Esophagus squamous epithelium (tissue), 5 donors: Measurements from ENCODE around the gene LDAH. TPM values are rescaled to one million over a fixed set of nuclear protein-coding genes. Genes with fewer than 3 reads are reported as not detected.
A peak's percentile ranks its signal among the peaks of the same experiment; 100 is the strongest.

ENCODE experiments used
- DNase-seq: peaks from one replicate; lab custom pipeline; 2025; lab: John Stamatoyannopoulos, UW
- H3K27ac ChIP-seq, 4 donors: fragments of 200-600 bp; sonication (generic); one replicate each; pipeline ENCODE4 v1.5.1; 2016 to 2019; ENCODE audit warnings: mild to moderate bottlenecking in 1 of 4
- H3K27me3 ChIP-seq, 4 donors: fragments of 200-600 bp; sonication (generic); 1 replicate in 3 of 4; 2 replicates in 1 of 4; pipeline versions ENCODE4 v1.5.1 to v1.6.0; 2017 to 2021; ENCODE audit warnings: antibody characterized with exemption in 1 of 4
- H3K36me3 ChIP-seq, 3 donors: fragments of 200-600 bp; sonication (generic); one replicate each; pipeline ENCODE4 v1.5.1; 2016 to 2019
- H3K4me1 ChIP-seq, 3 donors: fragments of 200-600 bp; sonication (generic); one replicate each; pipeline ENCODE4 v1.5.1; 2017 to 2019
- H3K4me3 ChIP-seq, 4 donors: fragments of 200-600 bp; sonication (generic); 1 replicate in 3 of 4; 2 replicates in 1 of 4; pipeline ENCODE4 v1.5.1; 2016 to 2019; ENCODE audit warnings: mild to moderate bottlenecking in 2 of 4, moderate library complexity in 1 of 4
- H3K9me3 ChIP-seq, 3 donors: fragments of 200-600 bp; sonication (generic); one replicate each; pipeline ENCODE4 v1.5.1; 2016 to 2019
- POLR2A ChIP-seq, 4 donors: fragments of 450-650 bp; IDR thresholded peaks; one replicate each; pipeline ENCODE4 v1.6.1; 2017; ENCODE audit warnings: antibody characterized with exemption in 4 of 4, mild to moderate bottlenecking in 4 of 4, moderate library complexity in 3 of 4
- WGBS, 2 donors: methylation state at CpG; one replicate each; pipeline ENCODE4 v1.1.5; 2018; 5-methylcytosine and 5-hydroxymethylcytosine counted together
- intact Hi-C: fragments of 100-400 bp; cut with DNase I; formaldehyde crosslinking; loops from one replicate; pipeline ENCODE4 v1.15.0; 2022
- total RNA-seq, 4 donors: library from RNA; depleted of rRNA; stranded (reverse); fragments of >200 nt; gene quantifications; one replicate each; pipeline ENCODE4 v1.1.0, GENCODE V29; 2016
- TF ChIP-seq, protein P1 (sequence below), 6 experiments: fragments of 450-650 bp in 4 of 6; fragments of 200-600 bp in 2 of 6; sonication (generic) in 2 of 6; IDR thresholded peaks; one replicate each; pipeline ENCODE4 v1.5.1; 2016 to 2019; ENCODE audit warnings: antibody characterized with exemption in 6 of 6, mild to moderate bottlenecking in 4 of 6, moderate library complexity in 4 of 6
- donor health status: DM: yes; HTN: yes; CAD: no.

Gene LDAH
- total RNA-seq, 4 donors from 2014 or later, result 5.8 to 12.4 (median 8.5) TPM

- WGBS, 2 donors, result 2% methylated on average over 12 of the region's 72 CpGs; no CpG with 5 or more reads in 1 of the 2 donors
- peak within 1 kb of the TSS; percentile 77 to 94 (median 88) for H3K4me3 ChIP-seq
- H3K9me3 ChIP-seq, result no peaks in the 10 kb centered on the region
- H3K4me1 ChIP-seq, result peaks cover 23 to 43% (median 26%) of the 10 kb centered on the region in 3 donors
- H3K36me3 ChIP-seq, result peaks cover 0 to 9% (median 0%) of the 10 kb centered on the region in 3 donors
- H3K27me3 ChIP-seq, result no peaks in the 10 kb centered on the region
- TF ChIP-seq, protein P1, sequence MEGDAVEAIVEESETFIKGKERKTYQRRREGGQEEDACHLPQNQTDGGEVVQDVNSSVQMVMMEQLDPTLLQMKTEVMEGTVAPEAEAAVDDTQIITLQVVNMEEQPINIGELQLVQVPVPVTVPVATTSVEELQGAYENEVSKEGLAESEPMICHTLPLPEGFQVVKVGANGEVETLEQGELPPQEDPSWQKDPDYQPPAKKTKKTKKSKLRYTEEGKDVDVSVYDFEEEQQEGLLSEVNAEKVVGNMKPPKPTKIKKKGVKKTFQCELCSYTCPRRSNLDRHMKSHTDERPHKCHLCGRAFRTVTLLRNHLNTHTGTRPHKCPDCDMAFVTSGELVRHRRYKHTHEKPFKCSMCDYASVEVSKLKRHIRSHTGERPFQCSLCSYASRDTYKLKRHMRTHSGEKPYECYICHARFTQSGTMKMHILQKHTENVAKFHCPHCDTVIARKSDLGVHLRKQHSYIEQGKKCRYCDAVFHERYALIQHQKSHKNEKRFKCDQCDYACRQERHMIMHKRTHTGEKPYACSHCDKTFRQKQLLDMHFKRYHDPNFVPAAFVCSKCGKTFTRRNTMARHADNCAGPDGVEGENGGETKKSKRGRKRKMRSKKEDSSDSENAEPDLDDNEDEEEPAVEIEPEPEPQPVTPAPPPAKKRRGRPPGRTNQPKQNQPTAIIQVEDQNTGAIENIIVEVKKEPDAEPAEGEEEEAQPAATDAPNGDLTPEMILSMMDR (IDR thresholded peaks at IDR 0.05), result peak; percentile 72 to 100 (median 99)
- peak in 3 of 4 donors; percentile 42 to 94 (median 74) for TF ChIP-seq POLR2A (IDR thresholded peaks at IDR 0.05)
- intact Hi-C loops, result no loop called here
- H3K27ac ChIP-seq, result peak within 1 kb of the TSS; percentile 91 to 98 (median 96)
- peak; percentile 44 for DNase-seq
These were observed 171.8 kb downstream of the LDAH start, which contains the start of gene HS1BP3 for GRCh38 chr2:20650877-20651730. Gene HS1BP3 (minus strand): TSS chr2:20651098. CDS start chr2:20651063, 35 bp downstream.

GRCh38 chr2:20650393-20650876 lies 172.5 kb downstream of the LDAH start:
- Histone ChIP-seq H3K36me3 (peaks cover 0 to 16% (median 3%) of the 10 kb centered on the region in 3 donors), H3K9me3 (no peaks in the 10 kb centered on the region), H3K4me1 (peaks cover 23 to 43% (median 26%) of the 10 kb centered on the region in 3 donors), H3K27ac (peak overlapping the region; percentile 91 to 98 (median 96)), H3K27me3 (no peaks in the 10 kb centered on the region), H3K4me3 (peak overlapping the region; percentile 77 to 94 (median 88))
- no peak for DNase-seq
- intact Hi-C loops, result no loop called here
- TF ChIP-seq POLR2A (IDR thresholded peaks at IDR 0.05), result no peak
- TF ChIP-seq, protein P1 (IDR thresholded peaks at IDR 0.05), result no peak
- 8 to 11% methylated on average over 3 to 8 of the region's 19 CpGs for WGBS, 2 donors

DNA sequence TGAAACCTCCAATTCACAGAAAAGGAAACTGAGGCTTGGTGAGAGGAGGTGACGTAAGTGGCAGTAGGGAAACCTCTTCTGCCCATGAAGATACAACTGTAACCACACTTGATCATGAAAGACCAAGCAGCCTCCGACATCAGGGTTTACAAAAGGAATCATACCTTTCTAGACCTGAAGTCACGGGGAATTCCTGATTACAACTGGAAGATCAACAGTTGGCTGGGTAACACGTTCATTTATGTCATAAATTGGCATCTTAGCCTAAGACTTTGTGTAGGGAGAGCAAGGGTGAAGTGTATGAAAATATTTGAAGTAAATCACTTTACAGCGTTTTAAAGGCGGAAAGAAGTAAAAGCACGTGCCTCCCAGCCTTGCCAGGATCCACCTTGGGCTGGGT lies 172.9 kb downstream of the LDAH start:
- H3K9me3 ChIP-seq, result no peaks in the 10 kb centered on the region
- peak overlapping the region; percentile 77 to 94 (median 88) for H3K4me3 ChIP-seq
- intact Hi-C loops, result loop anchor here (10.0 kb wide), 1 partner anchor 235 kb away; no protein-coding TSS in a partner anchor
- peaks cover 0 to 20% (median 7%) of the 10 kb centered on the region in 3 donors for H3K36me3 ChIP-seq
- DNase-seq, result no peak
- H3K27me3 ChIP-seq, result no peaks in the 10 kb centered on the region
- TF ChIP-seq POLR2A (IDR thresholded peaks at IDR 0.05), result no peak
- TF ChIP-seq, protein P1 (IDR thresholded peaks at IDR 0.05), result no peak
- WGBS, 2 donors, result 29 to 47% methylated on average over 7 of the region's 7 CpGs
- peaks cover 23 to 43% (median 26%) of the 10 kb centered on the region in 3 donors for H3K4me1 ChIP-seq
- peak overlapping the region; percentile 91 to 98 (median 96) for H3K27ac ChIP-seq

- H3K27ac ChIP-seq, result peak overlapping the region; percentile 91 to 98 (median 96)
- H3K9me3 ChIP-seq, result no peaks in the 10 kb centered on the region
- H3K4me1 ChIP-seq, result peaks cover 23 to 43% (median 26%) of the 10 kb centered on the region in 3 donors
- intact Hi-C loops, result loop anchor here (10.0 kb wide), 1 partner anchor 235 kb away; no protein-coding TSS in a partner anchor
- peaks cover 0 to 24% (median 10%) of the 10 kb centered on the region in 3 donors for H3K36me3 ChIP-seq
- no peaks in the 10 kb centered on the region for H3K27me3 ChIP-seq
- TF ChIP-seq, protein P1 (IDR thresholded peaks at IDR 0.05), result no peak
- TF ChIP-seq POLR2A (IDR thresholded peaks at IDR 0.05), result no peak
- no peak for DNase-seq
- peak overlapping the region in 3 of 4 donors; percentile 87 to 94 (median 90) for H3K4me3 ChIP-seq
- 32 to 56% methylated on average over 5 to 6 of the region's 11 CpGs for WGBS, 2 donors
These were observed 173.3 kb downstream of the LDAH start for GRCh38 chr2:20649576-20649975.
